Activated T-cell treated with anti-CD3 and anti-CD28 coated beads, Interleukin-2, amount 50 U/mL, for 4 hours (primary cell): ENCODE results near the gene DMRT1. TPM values are rescaled to one million over a fixed set of nuclear protein-coding genes. Genes with fewer than 3 reads are reported as not detected.
"Not testable (repeated sequence)": the region's sequence is repeated elsewhere in the genome, so short reads cannot be mapped to it uniquely, and the experiment has no call there.

Experiments
- ATAC-seq, 2 donors: fragments of 200-7000 bp; cut with Tn5 transposase; one replicate each; pipeline ENCODE4 v1.10.0; 2021
- DNase-seq: peaks from one replicate; pipeline ENCODE4 v3.0.0-alpha.2; 2020
- H3K27me3 Mint-ChIP-seq: one replicate; pipeline ENCODE4 v1.8.0; 2021; ENCODE audit warnings: low read depth, mixed read lengths
- H3K36me3 Mint-ChIP-seq: one replicate; pipeline ENCODE4 v1.8.0; 2022; ENCODE audit warnings: mixed read lengths; ENCODE audit not compliant: insufficient read depth
- H3K4me1 Mint-ChIP-seq: one replicate; pipeline ENCODE4 v1.8.0; 2021; ENCODE audit warnings: low read depth, mixed read lengths
- H3K4me3 Mint-ChIP-seq: one replicate; pipeline ENCODE4 v1.8.0; 2021; ENCODE audit warnings: mild to moderate bottlenecking, moderate library complexity, mixed read lengths
- H3K9me3 Mint-ChIP-seq: one replicate; pipeline ENCODE4 v1.8.0; 2021; ENCODE audit warnings: mixed read lengths
- total RNA-seq, 3 donors: library from RNA; stranded (reverse); gene quantifications; one replicate each; pipeline ENCODE4 v1.2.1, GENCODE V29; 2021

Gene DMRT1
- total RNA-seq, 3 donors from 2014 or later, result not detected

- DNase-seq (no peak), ATAC-seq (no peak)
- Mint-ChIP-seq H3K36me3 (no peaks in the 10 kb centered on the region), H3K4me3 (no peak overlapping the region), H3K27me3 (peaks cover 65% of the 10 kb centered on the region), H3K9me3 (no peaks in the 10 kb centered on the region), H3K4me1 (peaks cover 12% of the 10 kb centered on the region)
Observed at GRCh38 chr9:842635-843426, 1.3 kb downstream of the DMRT1 start.

- H3K9me3 Mint-ChIP-seq, result no peaks in the 10 kb centered on the region
- peaks cover 67% of the 10 kb centered on the region for H3K27me3 Mint-ChIP-seq
Observed at GRCh38 chr9:843427-843785, 1.9 kb downstream of the DMRT1 start.

GRCh38 chr9:846852-847251, 5.4 kb downstream of the DMRT1 start:
- Mint-ChIP-seq H3K36me3 (no peaks in the 10 kb centered on the region), H3K4me1 (peaks cover 8% of the 10 kb centered on the region), H3K27me3 (peaks cover 60% of the 10 kb centered on the region), H3K4me3 (no peak overlapping the region), H3K9me3 (no peaks in the 10 kb centered on the region)
- DNase-seq, result no peak
- no peak for ATAC-seq

More at GRCh38 chr9:843427-843785, 1.9 kb downstream of the DMRT1 start:
- DNase-seq (no peak), ATAC-seq (no peak)
- no peak overlapping the region for H3K4me3 Mint-ChIP-seq
- peaks cover 12% of the 10 kb centered on the region for H3K4me1 Mint-ChIP-seq
- H3K36me3 Mint-ChIP-seq, result no peaks in the 10 kb centered on the region

GRCh38 chr9:847505-847904, 6.0 kb downstream of the DMRT1 start:
- Mint-ChIP-seq H3K27me3 (peaks cover 60% of the 10 kb centered on the region), H3K4me3 (no peak overlapping the region), H3K36me3 (no peaks in the 10 kb centered on the region), H3K4me1 (peaks cover 8% of the 10 kb centered on the region), H3K9me3 (no peaks in the 10 kb centered on the region)
- ATAC-seq (no peak), DNase-seq (no peak)

- no peaks in the 10 kb centered on the region for H3K4me1 Mint-ChIP-seq
- DNase-seq, result no peak
- no peak overlapping the region for H3K4me3 Mint-ChIP-seq
- H3K27me3 Mint-ChIP-seq, result peaks cover 49% of the 10 kb centered on the region
- no peaks in the 10 kb centered on the region for H3K9me3 Mint-ChIP-seq
- ATAC-seq, result no peak
- no peaks in the 10 kb centered on the region for H3K36me3 Mint-ChIP-seq
Observed at GRCh38 chr9:849431-849830, 7.9 kb downstream of the DMRT1 start.

GRCh38 chr9:852539-852938, 11.0 kb downstream of the DMRT1 start:
- DNase-seq, result no peak
- H3K9me3 Mint-ChIP-seq, result no peaks in the 10 kb centered on the region
- H3K36me3 Mint-ChIP-seq, result no peaks in the 10 kb centered on the region
- peaks cover 33% of the 10 kb centered on the region for H3K27me3 Mint-ChIP-seq
- no peak for ATAC-seq
- no peaks in the 10 kb centered on the region for H3K4me1 Mint-ChIP-seq
- H3K4me3 Mint-ChIP-seq, result no peak overlapping the region

- DNase-seq (no peak), ATAC-seq (no peak)
- Mint-ChIP-seq H3K4me1 (no peaks in the 10 kb centered on the region), H3K36me3 (no peaks in the 10 kb centered on the region), H3K27me3 (peaks cover 26% of the 10 kb centered on the region), H3K4me3 (no peak overlapping the region), H3K9me3 (no peaks in the 10 kb centered on the region)
Observed at GRCh38 chr9:859251-859650, 17.8 kb downstream of the DMRT1 start.

GRCh38 chr9:860706-861105, 19.2 kb downstream of the DMRT1 start:
- Mint-ChIP-seq H3K36me3 (no peaks in the 10 kb centered on the region), H3K27me3 (peaks cover 25% of the 10 kb centered on the region), H3K4me3 (no peak overlapping the region), H3K9me3 (no peaks in the 10 kb centered on the region), H3K4me1 (no peaks in the 10 kb centered on the region)
- ATAC-seq, result no peak
- DNase-seq, result no peak

GRCh38 chr9:861525-861924, 20.0 kb downstream of the DMRT1 start:
- H3K9me3 Mint-ChIP-seq, H3K4me1 Mint-ChIP-seq, ATAC-seq, H3K4me3 Mint-ChIP-seq, H3K36me3 Mint-ChIP-seq, DNase-seq: not testable (repeated sequence)
- H3K27me3 Mint-ChIP-seq, result peaks cover 24% of the 10 kb centered on the region

- no peaks in the 10 kb centered on the region for H3K4me1 Mint-ChIP-seq
- peaks cover 29% of the 10 kb centered on the region for H3K27me3 Mint-ChIP-seq
- no peak for DNase-seq
- no peak for ATAC-seq
- no peak overlapping the region for H3K4me3 Mint-ChIP-seq
- H3K9me3 Mint-ChIP-seq, result no peaks in the 10 kb centered on the region
- no peaks in the 10 kb centered on the region for H3K36me3 Mint-ChIP-seq
Observed at GRCh38 chr9:875119-875962, 33.8 kb downstream of the DMRT1 start.

GRCh38 chr9:876425-876824, 34.9 kb downstream of the DMRT1 start:
- Mint-ChIP-seq H3K4me3 (no peak overlapping the region), H3K9me3 (no peaks in the 10 kb centered on the region), H3K27me3 (peaks cover 39% of the 10 kb centered on the region), H3K36me3 (no peaks in the 10 kb centered on the region), H3K4me1 (peaks cover 5% of the 10 kb centered on the region)
- ATAC-seq (no peak), DNase-seq (no peak)

- H3K9me3 Mint-ChIP-seq, result no peaks in the 10 kb centered on the region
- H3K4me1 Mint-ChIP-seq, result peaks cover 5% of the 10 kb centered on the region
- peaks cover 51% of the 10 kb centered on the region for H3K27me3 Mint-ChIP-seq
- H3K4me3 Mint-ChIP-seq, result no peak overlapping the region
- no peaks in the 10 kb centered on the region for H3K36me3 Mint-ChIP-seq
- ATAC-seq (no peak), DNase-seq (no peak)
Observed at GRCh38 chr9:878239-878638, 36.7 kb downstream of the DMRT1 start.

- ATAC-seq (peak in 1 of 2 donors; percentile 30), DNase-seq (no peak)
- H3K4me3 Mint-ChIP-seq, result no peak overlapping the region
- peaks cover 62% of the 10 kb centered on the region for H3K27me3 Mint-ChIP-seq
- H3K9me3 Mint-ChIP-seq, result no peaks in the 10 kb centered on the region
- no peaks in the 10 kb centered on the region for H3K36me3 Mint-ChIP-seq
- peaks cover 5% of the 10 kb centered on the region for H3K4me1 Mint-ChIP-seq
Observed at GRCh38 chr9:880725-881124, 39.2 kb downstream of the DMRT1 start.

- no peak for DNase-seq
- Mint-ChIP-seq H3K4me1 (peaks cover 5% of the 10 kb centered on the region), H3K36me3 (no peaks in the 10 kb centered on the region), H3K27me3 (peaks cover 55% of the 10 kb centered on the region), H3K4me3 (no peak overlapping the region), H3K9me3 (no peaks in the 10 kb centered on the region)
- ATAC-seq, result no peak
Observed at GRCh38 chr9:882416-882924, 41.0 kb downstream of the DMRT1 start.

GRCh38 chr9:883011-883410, 41.5 kb downstream of the DMRT1 start:
- Mint-ChIP-seq H3K4me3 (no peak overlapping the region), H3K27me3 (peaks cover 55% of the 10 kb centered on the region), H3K4me1 (peaks cover 5% of the 10 kb centered on the region)

More at GRCh38 chr9:883011-883410, 41.5 kb downstream of the DMRT1 start:
- DNase-seq, result no peak
- Mint-ChIP-seq H3K9me3 (no peaks in the 10 kb centered on the region), H3K36me3 (no peaks in the 10 kb centered on the region)
- ATAC-seq, result no peak
